GM23338 (cell line): ENCODE data around the gene TWSG1. TPM values are rescaled to one million over a fixed set of nuclear protein-coding genes. Genes with fewer than 3 reads are reported as not detected.

Source experiments
- ATAC-seq: fragments of 200-7000 bp; cut with Tn5 transposase; 3 replicates; pipeline ENCODE4 v1.9.1; 2020
- DNase-seq: peaks from one replicate; pipeline ENCODE4 v3.0.0-alpha.2; 2015; ENCODE audit warnings: low spot score
- H2AFZ ChIP-seq: fragments of 200-600 bp; sonication (generic); 2 replicates; pipeline ENCODE4 v1.8.0; 2016; ENCODE audit warnings: antibody characterized with exemption, mild to moderate bottlenecking, moderate library complexity
- H3F3A ChIP-seq: fragments of 200-600 bp; sonication (generic); replicated peaks from 2 replicates; pipeline ENCODE4 v1.8.0; 2017; ENCODE audit warnings: antibody characterized with exemption, mixed run types, low read depth
- H3K27ac ChIP-seq: fragments of 200-600 bp; sonication (generic); 2 replicates; pipeline ENCODE4 v1.6.1; 2016; ENCODE audit warnings: low read depth
- H3K27me3 ChIP-seq: fragments of 200-600 bp; sonication (generic); 2 replicates; pipeline ENCODE4 v1.8.0; 2016; ENCODE audit warnings: mild to moderate bottlenecking, mixed run types, moderate library complexity; ENCODE audit not compliant: insufficient read depth
- H3K36me3 ChIP-seq: fragments of 200-600 bp; sonication (generic); 2 replicates; pipeline ENCODE4 v1.8.0; 2016; ENCODE audit warnings: mild to moderate bottlenecking; ENCODE audit not compliant: insufficient read depth
- H3K4me1 ChIP-seq: fragments of 200-600 bp; sonication (generic); 2 replicates; pipeline ENCODE4 v1.8.0; 2016; ENCODE audit warnings: mild to moderate bottlenecking, moderate library complexity; ENCODE audit not compliant: insufficient read depth
- H3K4me2 ChIP-seq: fragments of 200-600 bp; sonication (generic); 2 replicates; pipeline ENCODE4 v1.7.1; 2017; ENCODE audit warnings: mixed run types
- H3K4me3 ChIP-seq: fragments of 200-600 bp; sonication (generic); 2 replicates; pipeline ENCODE4 v1.6.1; 2016; ENCODE audit warnings: mixed run types
- H3K79me2 ChIP-seq: fragments of 200-600 bp; sonication (generic); replicated peaks from 2 replicates; pipeline ENCODE4 v1.8.0; 2017; ENCODE audit warnings: mild to moderate bottlenecking; ENCODE audit not compliant: insufficient read depth
- H3K9me2 ChIP-seq: fragments of 200-600 bp; sonication (generic); 2 replicates; pipeline ENCODE4 v1.8.0; 2017; ENCODE audit not compliant: insufficient read depth
- H4K20me1 ChIP-seq: fragments of 200-600 bp; sonication (generic); replicated peaks from 2 replicates; pipeline ENCODE4 v1.8.0; 2017; ENCODE audit warnings: mild to moderate bottlenecking; ENCODE audit not compliant: insufficient read depth
- H3K27ac Mint-ChIP-seq: 2 replicates; pipeline ENCODE4 v1.8.0; 2020; ENCODE audit warnings: inconsistent platforms, mild to moderate bottlenecking, moderate library complexity, mixed read lengths
- H3K27me3 Mint-ChIP-seq: 3 replicates; pipeline ENCODE4 v1.8.0; 2022; ENCODE audit warnings: low read depth, mild to moderate bottlenecking, moderate library complexity, mixed read lengths, inconsistent platforms; ENCODE audit not compliant: insufficient read depth, poor library complexity
- H3K36me3 Mint-ChIP-seq: 3 replicates; pipeline ENCODE4 v1.8.0; 2021; ENCODE audit warnings: low read depth, mild to moderate bottlenecking, inconsistent platforms, moderate library complexity, mixed read lengths
- H3K4me1 Mint-ChIP-seq: 3 replicates; pipeline ENCODE4 v1.8.0; 2020; ENCODE audit warnings: mild to moderate bottlenecking, inconsistent platforms, mixed read lengths
- H3K4me3 Mint-ChIP-seq: 3 replicates; pipeline ENCODE4 v1.8.0; 2021; ENCODE audit warnings: moderate library complexity, mild to moderate bottlenecking, inconsistent platforms, mixed read lengths
- H3K9me3 Mint-ChIP-seq: 3 replicates; pipeline ENCODE4 v1.8.0; 2020; ENCODE audit warnings: moderate library complexity, mild to moderate bottlenecking, inconsistent platforms, mixed read lengths
- CREB1 ChIP-seq: fragments of 250-450 bp; sonication (Bioruptor Pico); IDR thresholded peaks from 2 replicates; pipeline ENCODE4 v1.5.0; 2020; ENCODE audit warnings: low read depth, mild to moderate bottlenecking, moderate library complexity
- CTCF ChIP-seq, 2 experiments: fragments of 200-600 bp in 1 of 2; sonication (generic) in 1 of 2; conservative IDR thresholded peaks; 2 replicates each; pipeline versions ENCODE4 v1.5.1 to v1.6.1; 2016 to 2017; ENCODE audit warnings: antibody characterized with exemption in 2 of 2, low read depth in 2 of 2, mild to moderate bottlenecking in 2 of 2, moderate library complexity in 1 of 2
- ETS1 ChIP-seq: IDR thresholded peaks from 2 replicates; pipeline ENCODE4 v1.6.1; 2016; ENCODE audit warnings: antibody characterized with exemption
- EZH2 ChIP-seq: fragments of 200-600 bp; sonication (generic); IDR thresholded peaks from one replicate; pipeline ENCODE4 v1.8.0; 2017; ENCODE audit warnings: antibody characterized with exemption, mild to moderate bottlenecking, low read depth; ENCODE audit not compliant: unreplicated experiment
- EZH2phosphoT487 ChIP-seq: fragments of 200-600 bp; sonication (generic); IDR thresholded peaks from one replicate; pipeline ENCODE4 v1.8.1; 2018; ENCODE audit warnings: antibody characterized with exemption; ENCODE audit not compliant: unreplicated experiment
- JUNB ChIP-seq: IDR thresholded peaks from one replicate; pipeline ENCODE4 v1.6.1; 2016; ENCODE audit warnings: antibody characterized with exemption; ENCODE audit not compliant: unreplicated experiment
- NANOG ChIP-seq: IDR thresholded peaks from 2 replicates; pipeline ENCODE4 v1.6.1; 2016; ENCODE audit warnings: antibody characterized with exemption, borderline replicate concordance
- REST ChIP-seq: IDR thresholded peaks from one replicate; pipeline ENCODE4 v1.6.1; 2018; ENCODE audit warnings: antibody characterized with exemption; ENCODE audit not compliant: unreplicated experiment
- STAT1 ChIP-seq: IDR thresholded peaks from one replicate; pipeline ENCODE4 v1.6.1; 2016; ENCODE audit warnings: antibody characterized with exemption; ENCODE audit not compliant: unreplicated experiment
- ZNF114 ChIP-seq: fragments of 250-450 bp; sonication (Bioruptor Pico); IDR thresholded peaks from 2 replicates; pipeline ENCODE4 v1.5.0; 2020; ENCODE audit warnings: mild to moderate bottlenecking, moderate library complexity
- ZNF331 ChIP-seq: fragments of 250-450 bp; sonication (Bioruptor Pico); IDR thresholded peaks from 2 replicates; pipeline ENCODE4 v1.5.0; 2020; ENCODE audit warnings: low read depth, mild to moderate bottlenecking, moderate library complexity
- ZNF462 ChIP-seq: fragments of 250-450 bp; sonication (Bioruptor Pico); IDR thresholded peaks from 2 replicates; pipeline ENCODE4 v1.5.0; 2020; ENCODE audit warnings: mild to moderate bottlenecking, moderate library complexity
- polyA plus RNA-seq: library from polyadenylated mRNA; unstranded; fragments of >200 nt; fragmentation: Nextera tagmentation; extraction: Ambion mirVana; gene quantifications from 2 replicates; pipeline ENCODE4 v1.2.1, GENCODE V29; 2016
- total RNA-seq: library from RNA; depleted of rRNA; stranded (reverse); fragments of >200 nt; shearing (Covaris generic); gene quantifications from 2 replicates; pipeline ENCODE4 v1.2.3, GENCODE V29; 2014

The TWSG1 gene
- total and polyA plus RNA-seq, 2 experiments from 2014 or later: 11.5 to 29.1 TPM

GRCh38 chr18:9321017-9321452, 13.5 kb upstream of the TWSG1 start (continued):
- no peak for TF ChIP-seq ETS1
- TF ChIP-seq EZH2phosphoT487: no peak
- TF ChIP-seq STAT1: no peak
- no peak for TF ChIP-seq CREB1 (CRISPR knock-in tag)
- no peak for TF ChIP-seq ZNF331
- no peak for TF ChIP-seq EZH2
- no peak for TF ChIP-seq NANOG
- TF ChIP-seq ZNF462 (CRISPR knock-in tag): no peak

GRCh38 chr18:9321736-9322135, 12.8 kb upstream of the TWSG1 start:
- H3K9me2 ChIP-seq: no peaks in the 10 kb centered on the region; the same call in 1 of the 2 replicates
- Mint-ChIP-seq H3K4me1 (no peaks in the 10 kb centered on the region; the same call in 2 of the 3 replicates), H3K27ac (no peak overlapping the region), H3K4me3 (no peak overlapping the region), H3K36me3 (no peaks in the 10 kb centered on the region; the same call in 2 of the 3 replicates), H3K27me3 (peaks cover 3% of the 10 kb centered on the region), H3K9me3 (no peaks in the 10 kb centered on the region)
- no peaks in the 10 kb centered on the region for H3F3A ChIP-seq
- no peak overlapping the region for H3K4me2 ChIP-seq
- no peak overlapping the region for H3K4me3 ChIP-seq
- DNase-seq (no peak), ATAC-seq (no peak)
- no peaks in the 10 kb centered on the region for H3K27me3 ChIP-seq
- H3K4me1 ChIP-seq: no peaks in the 10 kb centered on the region
- H3K27ac ChIP-seq: no peak overlapping the region
- H3K79me2 ChIP-seq: no peaks in the 10 kb centered on the region
- H2AFZ ChIP-seq: no peak overlapping the region
- H3K36me3 ChIP-seq: no peaks in the 10 kb centered on the region
- no peaks in the 10 kb centered on the region for H4K20me1 ChIP-seq
- TF ChIP-seq REST: no peak
- no peak for TF ChIP-seq ZNF331
- TF ChIP-seq ETS1: no peak
- TF ChIP-seq CTCF (conservative IDR thresholded peaks at IDR 0.05; ENCODE audit: low read depth in 2 of 2): no peak
- TF ChIP-seq ZNF114 (CRISPR knock-in tag): no peak
- no peak for TF ChIP-seq JUNB
- no peak for TF ChIP-seq NANOG
